Measurements from ENCODE around the gene NAT10.
A peak's percentile ranks its signal among the peaks of the same experiment; 100 is the strongest.
"Not testable (repeated sequence)": the region's sequence is repeated elsewhere in the genome, so short reads cannot be mapped to it uniquely, and the experiment has no call there.

NAT10 gene

GRCh38 chr11:34105079-34105956 lies at the start of gene NAT10:
Gene NAT10, plus strand, starts transcription at chr11:34105629. Its CDS starts 2,597 bp downstream, at chr11:34108226.
- peak; percentile 99 for DNase-seq (ENCODE audit: low read depth)

- DNase-seq (ENCODE audit: low read depth): no peak
Observed at GRCh38 chr11:34056672-34057071, 48.8 kb upstream of the NAT10 start.

GRCh38 chr11:34063061-34063795 lies 42.2 kb upstream of the NAT10 start:
- DNase-seq (ENCODE audit: low read depth): no peak

GRCh38 chr11:34064291-34064690 lies 41.1 kb upstream of the NAT10 start:
- no peak for DNase-seq (ENCODE audit: low read depth)

GRCh38 chr11:34065505-34066203 lies 39.8 kb upstream of the NAT10 start:
- peak; percentile 73 for DNase-seq (ENCODE audit: low read depth)

- DNase-seq (ENCODE audit: low read depth): peak; percentile 50
Observed at GRCh38 chr11:34066766-34067165, 38.7 kb upstream of the NAT10 start.

- no peak for DNase-seq (ENCODE audit: low read depth)
Observed at GRCh38 chr11:34067383-34068065, 37.9 kb upstream of the NAT10 start.

- peak; percentile 78 for DNase-seq (ENCODE audit: low read depth)
Observed at GRCh38 chr11:34068111-34068510, 37.3 kb upstream of the NAT10 start.

- DNase-seq (ENCODE audit: low read depth): not testable (repeated sequence)
Observed at GRCh38 chr11:34071306-34071705, 34.1 kb upstream of the NAT10 start.

GRCh38 chr11:34072041-34072440 lies 33.4 kb upstream of the NAT10 start:
- no peak for DNase-seq (ENCODE audit: low read depth)

- DNase-seq (ENCODE audit: low read depth): peak; percentile 44
Observed at GRCh38 chr11:34072832-34073231, 32.6 kb upstream of the NAT10 start.

GRCh38 chr11:34074391-34074790 lies 31.0 kb upstream of the NAT10 start:
- no peak for DNase-seq (ENCODE audit: low read depth)

GRCh38 chr11:34075178-34075820 lies 30.1 kb upstream of the NAT10 start:
- DNase-seq (ENCODE audit: low read depth): peak; percentile 73

GRCh38 chr11:34080609-34081008 lies 24.8 kb upstream of the NAT10 start:
- no peak for DNase-seq (ENCODE audit: low read depth)

GRCh38 chr11:34084637-34085036 lies 20.8 kb upstream of the NAT10 start:
- DNase-seq (ENCODE audit: low read depth): no peak

GRCh38 chr11:34086554-34087283 lies 18.7 kb upstream of the NAT10 start:
- DNase-seq (ENCODE audit: low read depth): peak; percentile 41

GRCh38 chr11:34091825-34092224 lies 13.6 kb upstream of the NAT10 start:
- DNase-seq (ENCODE audit: low read depth): no peak

GRCh38 chr11:34094900-34095299 lies 10.5 kb upstream of the NAT10 start:
- not testable (repeated sequence) for DNase-seq (ENCODE audit: low read depth)

GRCh38 chr11:34098813-34099212 lies 6.6 kb upstream of the NAT10 start:
- no peak for DNase-seq (ENCODE audit: low read depth)

GRCh38 chr11:34104680-34105078 lies 750 bp upstream of the NAT10 start:
- no peak for DNase-seq (ENCODE audit: low read depth)
